ENCODE results near the gene TMEM141.
A peak's percentile ranks its signal among the peaks of the same experiment; 100 is the strongest.
"Not testable (repeated sequence)": the region's sequence is repeated elsewhere in the genome, so short reads cannot be mapped to it uniquely, and the experiment has no call there.

TMEM141 gene

GRCh38 chr9:136835162-136835931 lies 44.2 kb downstream of the TMEM141 start:
- DNase-seq (ENCODE audit: extremely low read depth, insufficient read length): peak; percentile 12
- H3K36me3 ChIP-seq (ENCODE audit: control insufficient read depth, insufficient read depth, low read length): peaks cover 27% of the 10 kb centered on the region

DNA sequence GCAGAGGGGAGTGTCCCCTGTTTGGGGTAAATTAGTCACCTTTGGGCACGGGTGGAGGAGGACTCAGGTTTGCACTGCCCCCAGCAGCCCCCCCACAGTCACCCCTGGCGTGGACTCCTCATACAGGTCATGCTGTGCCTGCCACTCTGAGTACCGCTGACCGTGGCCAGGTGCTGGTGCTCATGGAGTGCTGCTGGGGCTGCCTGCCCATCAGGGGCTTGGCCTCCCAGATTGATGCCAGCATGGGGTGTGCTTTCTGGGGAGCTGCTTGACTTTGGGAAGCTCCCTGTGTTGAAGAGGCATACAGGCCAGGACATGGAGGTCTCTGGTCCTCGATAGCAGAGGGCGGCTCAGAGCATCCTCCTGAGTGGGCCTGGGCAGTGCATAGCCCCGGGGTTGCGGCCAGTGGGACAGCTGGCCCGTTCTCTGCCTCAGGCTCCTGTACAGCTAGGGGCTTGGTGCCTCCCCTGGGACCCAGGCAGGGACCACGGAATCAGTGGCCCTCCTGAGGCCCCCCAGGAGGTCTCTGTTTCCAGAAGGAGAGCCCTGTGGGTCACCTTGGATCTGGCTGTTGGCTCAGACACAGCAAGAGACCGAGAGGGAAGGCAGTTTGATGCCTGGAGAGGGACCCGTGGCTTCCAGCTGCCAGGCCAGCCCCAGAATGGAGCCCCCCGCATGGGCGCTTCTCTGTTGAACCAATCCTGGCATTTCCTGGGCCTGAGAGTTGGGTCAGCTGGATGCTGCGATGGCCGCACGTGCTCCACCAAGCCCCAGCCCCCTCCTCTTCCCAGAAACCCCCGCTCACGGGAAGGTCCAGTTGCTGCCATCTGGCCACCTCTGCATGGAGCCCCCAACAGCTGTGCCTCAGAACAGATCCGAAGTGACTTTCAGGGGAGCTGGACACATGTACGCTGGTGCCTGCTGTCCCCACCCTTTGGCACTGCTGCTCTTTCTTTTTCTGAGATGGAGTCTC lies 45.1 kb downstream of the TMEM141 start:
- Histone ChIP-seq H3K36me3 (ENCODE audit: control insufficient read depth, insufficient read depth, low read length) (peaks cover 23% of the 10 kb centered on the region), H3K27me3 (replicated peaks; ENCODE audit: control insufficient read depth, insufficient read depth, low read length) (no peaks in the 10 kb centered on the region), H3K4me3 (replicated peaks; ENCODE audit: low read depth, low read length) (no peak overlapping the region)
- TF ChIP-seq CTCF (IDR thresholded peaks at IDR 0.05; ENCODE audit: insufficient read depth, low read length, poor library complexity, severe bottlenecking): no peak
- DNase-seq (ENCODE audit: extremely low read depth, insufficient read length): peak; percentile 13

More at GRCh38 chr9:136835162-136835931, 44.2 kb downstream of the TMEM141 start:
- no peak overlapping the region for H3K4me3 ChIP-seq (replicated peaks; ENCODE audit: low read depth, low read length)
- no peaks in the 10 kb centered on the region for H3K27me3 ChIP-seq (replicated peaks; ENCODE audit: control insufficient read depth, insufficient read depth, low read length)
- no peak for TF ChIP-seq CTCF (IDR thresholded peaks at IDR 0.05; ENCODE audit: insufficient read depth, low read length, poor library complexity, severe bottlenecking)

DNA sequence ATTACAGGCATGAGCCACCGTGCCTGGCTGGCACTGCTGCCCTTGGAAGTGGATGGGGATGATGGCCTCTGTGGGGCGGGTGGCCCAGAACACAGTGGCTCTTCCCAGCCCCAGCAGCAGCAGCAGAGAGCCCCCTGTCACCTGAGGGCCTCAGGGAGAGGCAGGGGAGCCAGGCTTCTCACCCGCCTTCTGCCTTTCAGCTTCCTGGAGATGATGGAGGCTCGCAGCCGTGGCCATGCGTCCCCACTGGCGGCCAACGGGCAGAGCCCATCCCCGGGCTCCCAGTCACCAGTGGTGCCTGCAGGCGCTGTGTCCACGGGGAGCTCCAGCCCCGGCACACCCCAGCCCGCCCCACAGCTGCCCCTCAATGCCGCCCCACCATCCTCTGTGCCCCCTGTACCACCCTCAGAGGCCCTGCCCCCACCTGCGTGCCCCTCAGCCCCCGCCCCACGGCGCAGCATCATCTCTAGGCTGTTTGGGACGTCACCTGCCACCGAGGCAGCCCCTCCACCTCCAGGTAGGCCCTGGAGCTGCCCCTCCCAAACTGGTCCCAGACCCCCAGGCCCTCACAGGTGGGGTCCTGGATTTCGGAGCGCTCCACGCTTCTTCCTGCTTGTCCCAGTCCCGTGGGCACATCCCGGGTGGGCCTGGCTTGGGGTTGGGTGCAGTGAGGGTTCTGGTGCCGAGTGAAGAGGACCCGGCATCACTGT lies 46.2 kb downstream of the TMEM141 start:
- peaks cover 16% of the 10 kb centered on the region for H3K36me3 ChIP-seq (ENCODE audit: control insufficient read depth, insufficient read depth, low read length)
- no peak overlapping the region for H3K4me3 ChIP-seq (replicated peaks; ENCODE audit: low read depth, low read length)
- DNase-seq (ENCODE audit: extremely low read depth, insufficient read length): no peak
- TF ChIP-seq CTCF (IDR thresholded peaks at IDR 0.05; ENCODE audit: insufficient read depth, low read length, poor library complexity, severe bottlenecking): no peak
- no peaks in the 10 kb centered on the region for H3K27me3 ChIP-seq (replicated peaks; ENCODE audit: control insufficient read depth, insufficient read depth, low read length)

GRCh38 chr9:136837856-136838277 lies 46.7 kb downstream of the TMEM141 start:
- not testable (repeated sequence) for H3K4me3 ChIP-seq (replicated peaks; ENCODE audit: low read depth, low read length); DNase-seq (ENCODE audit: extremely low read depth, insufficient read length); H3K27me3 ChIP-seq (replicated peaks; ENCODE audit: control insufficient read depth, insufficient read depth, low read length)
- peaks cover 13% of the 10 kb centered on the region for H3K36me3 ChIP-seq (ENCODE audit: control insufficient read depth, insufficient read depth, low read length)

- no peak for DNase-seq (ENCODE audit: extremely low read depth, insufficient read length)
- Histone ChIP-seq H3K36me3 (ENCODE audit: control insufficient read depth, insufficient read depth, low read length) (peaks cover 11% of the 10 kb centered on the region), H3K27me3 (replicated peaks; ENCODE audit: control insufficient read depth, insufficient read depth, low read length) (no peaks in the 10 kb centered on the region), H3K4me3 (replicated peaks; ENCODE audit: low read depth, low read length) (no peak overlapping the region)
- no peak for TF ChIP-seq CTCF (IDR thresholded peaks at IDR 0.05; ENCODE audit: insufficient read depth, low read length, poor library complexity, severe bottlenecking)
These were observed 47.4 kb downstream of the TMEM141 start for GRCh38 chr9:136838314-136839228.

All from GM06990 (cell line).